IPS DF 6.9 (cell line): ENCODE results near the gene PSORS1C1.
"Not testable (repeated sequence)": the region's sequence is repeated elsewhere in the genome, so short reads cannot be mapped to it uniquely, and the experiment has no call there.

Source experiments
- DNase-seq: peaks from one replicate; pipeline ENCODE4 v3.0.0-alpha.2; 2013; ENCODE audit warnings: low read depth, low spot score
- H3K27ac ChIP-seq: one replicate; pipeline ENCODE4 v1.5.1; 2013; ENCODE audit warnings: low read length, control low read depth
- H3K27me3 ChIP-seq: 2 replicates; pipeline ENCODE4 v1.6.1; 2013; ENCODE audit warnings: mild to moderate bottlenecking, low read length; ENCODE audit not compliant: control insufficient read depth, insufficient read depth
- H3K36me3 ChIP-seq: 2 replicates; pipeline ENCODE4 v1.6.1; 2013; ENCODE audit warnings: low read length; ENCODE audit not compliant: control insufficient read depth, insufficient read depth
- H3K4me1 ChIP-seq: 2 replicates; pipeline ENCODE4 v1.6.1; 2013; ENCODE audit warnings: low read length; ENCODE audit not compliant: control insufficient read depth, insufficient read depth
- H3K4me3 ChIP-seq: 2 replicates; pipeline ENCODE4 v1.5.1; 2013; ENCODE audit warnings: mild to moderate bottlenecking, low read length
- H3K9me3 ChIP-seq: 2 replicates; pipeline ENCODE4 v1.6.1; 2013; ENCODE audit warnings: low read length, inconsistent platforms; ENCODE audit not compliant: control insufficient read depth, insufficient read depth
- WGBS: extraction: QIAGEN DNeasy Blood & Tissue Kit; methylation state at CpG from one replicate; pipeline ENCODE4 v1.1.7; 2013; ENCODE audit warnings: mixed read lengths, missing lambda C conversion rate; ENCODE audit not compliant: insufficient read length, insufficient coverage; 5-methylcytosine and 5-hydroxymethylcytosine counted together

Gene PSORS1C1, protein sequence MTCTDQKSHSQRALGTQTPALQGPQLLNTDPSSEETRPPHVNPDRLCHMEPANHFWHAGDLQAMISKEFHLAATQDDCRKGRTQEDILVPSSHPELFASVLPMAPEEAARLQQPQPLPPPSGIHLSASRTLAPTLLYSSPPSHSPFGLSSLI

DNA sequence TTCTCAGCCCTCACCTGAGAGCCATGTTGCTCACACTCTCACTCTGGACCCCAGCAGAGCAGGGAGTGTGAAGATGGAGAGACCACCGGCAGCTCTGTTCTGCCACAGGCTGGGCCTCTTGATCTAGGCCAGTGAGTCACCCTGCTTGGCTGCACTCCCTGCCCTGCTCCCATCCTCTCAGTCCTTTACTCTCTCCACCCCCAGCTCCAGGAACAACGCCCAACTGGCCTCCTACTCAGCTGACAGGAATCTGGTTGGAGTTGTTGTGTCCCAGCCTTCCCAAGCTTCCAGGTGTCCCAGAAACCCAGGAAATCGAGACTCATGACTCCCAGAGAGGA, at the start of gene PSORS1C1:
Gene PSORS1C1 (plus strand): TSS at position 260 of the 338 bp plus-strand sequence. CDS start 14,833 bp downstream, outside the sequence.
- Histone ChIP-seq H3K36me3 (no peaks in the 10 kb centered on the region), H3K4me1 (peaks cover 9% of the 10 kb centered on the region), H3K27ac (no peak within 1 kb of the TSS), H3K4me3 (no peak within 1 kb of the TSS), H3K27me3 (no peaks in the 10 kb centered on the region), H3K9me3 (no peaks in the 10 kb centered on the region)
- no peak for DNase-seq
- no CpG with 5 or more reads among the region's 3 CpGs for WGBS

DNA sequence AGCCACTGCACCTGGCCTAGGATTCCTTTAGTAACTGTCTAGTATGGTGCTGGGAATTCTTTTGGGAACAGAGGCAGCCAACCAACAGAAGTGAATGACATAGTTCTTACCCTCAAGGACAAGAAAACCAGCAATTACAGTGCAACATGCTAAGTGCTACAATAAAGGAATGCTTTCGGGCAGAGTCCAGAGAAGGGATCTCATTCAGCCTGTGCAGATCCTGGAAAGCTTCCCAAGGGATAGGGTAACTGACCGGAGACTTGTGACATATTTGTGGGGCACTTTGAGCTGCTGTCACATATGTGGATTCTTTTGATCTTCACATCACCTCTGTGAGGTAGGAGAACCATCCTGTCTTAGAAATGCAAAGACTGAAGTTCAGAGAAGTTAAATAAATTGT, 49.0 kb upstream of the PSORS1C1 start:
- DNase-seq = no peak
- no peaks in the 10 kb centered on the region for H3K9me3 ChIP-seq
- no CpG with 5 or more reads among the region's 2 CpGs for WGBS

DNA sequence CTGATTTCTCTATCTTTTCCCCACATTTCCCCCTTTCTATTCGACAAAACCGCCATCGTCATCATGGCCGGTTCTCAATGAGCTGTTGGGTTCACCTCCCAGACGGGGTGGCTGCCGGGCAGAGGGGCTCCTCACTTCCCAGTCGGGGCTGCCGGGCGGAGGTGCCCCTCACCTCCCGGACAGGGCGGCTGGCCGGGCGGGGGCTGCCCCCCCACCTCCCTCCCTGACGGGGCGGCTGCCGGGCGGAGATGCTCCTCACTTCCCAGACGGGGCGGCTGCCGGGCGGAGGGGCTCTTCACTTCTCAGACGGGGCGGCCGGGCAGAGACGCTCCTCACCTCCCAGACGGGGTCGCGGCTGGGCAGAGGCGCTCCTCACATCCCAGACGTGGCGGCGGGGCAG, 47.6 kb upstream of the PSORS1C1 start:
- not testable (repeated sequence) for H3K27me3 ChIP-seq, H3K4me3 ChIP-seq, H3K36me3 ChIP-seq, H3K27ac ChIP-seq, DNase-seq, H3K4me1 ChIP-seq, H3K9me3 ChIP-seq
- WGBS = no CpG with 5 or more reads among the region's 32 CpGs

More for the DNA sequence above, 49.0 kb upstream of the PSORS1C1 start:
- Histone ChIP-seq H3K36me3 (no peaks in the 10 kb centered on the region), H3K4me3 (no peak overlapping the region), H3K27me3 (peaks cover 2% of the 10 kb centered on the region; the same call in 1 of the 2 replicates), H3K4me1 (no peaks in the 10 kb centered on the region), H3K27ac (no peak overlapping the region)

DNA sequence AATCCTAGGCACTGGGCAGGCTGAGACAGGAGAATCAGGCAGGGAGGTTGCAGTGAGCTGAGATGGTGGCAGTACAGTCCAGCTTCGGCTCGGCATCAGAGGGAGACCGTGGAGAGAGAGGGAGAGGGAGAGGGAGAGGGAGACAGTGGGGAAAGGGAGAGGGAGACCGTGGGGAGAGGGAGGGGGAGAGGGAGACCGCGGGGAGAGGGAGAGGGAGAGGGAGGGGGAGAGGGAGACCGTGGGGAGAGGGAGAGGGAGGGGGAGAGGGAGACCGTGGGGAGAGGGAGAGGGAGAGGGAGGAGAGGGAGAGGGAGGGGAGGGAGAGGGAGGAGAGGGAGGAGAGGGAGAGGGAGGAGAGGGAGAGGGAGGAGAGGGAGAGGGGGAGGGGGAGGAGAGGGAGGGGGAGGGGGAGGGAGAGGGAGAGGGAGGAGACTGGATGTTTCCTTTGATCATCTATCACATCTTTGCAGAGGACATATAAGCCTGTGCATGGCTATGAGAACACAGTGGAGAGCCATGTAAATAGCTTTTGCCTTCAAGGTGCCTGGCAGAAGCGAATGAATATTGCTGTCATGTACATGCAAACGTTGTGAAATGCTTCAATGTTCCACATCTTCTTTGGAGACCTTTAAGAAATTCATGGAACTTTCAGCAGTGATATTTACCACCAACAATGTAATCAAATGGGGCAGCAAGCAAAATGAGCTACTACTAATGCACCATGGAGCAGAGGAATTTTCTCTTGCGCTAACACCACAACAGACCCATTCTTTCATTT, 46.5 kb upstream of the PSORS1C1 start:
- H3K4me3 ChIP-seq, DNase-seq, H3K27ac ChIP-seq, H3K4me1 ChIP-seq, H3K9me3 ChIP-seq, H3K36me3 ChIP-seq, H3K27me3 ChIP-seq: not testable (repeated sequence)
- no CpG with 5 or more reads among the region's 11 CpGs for WGBS

DNA sequence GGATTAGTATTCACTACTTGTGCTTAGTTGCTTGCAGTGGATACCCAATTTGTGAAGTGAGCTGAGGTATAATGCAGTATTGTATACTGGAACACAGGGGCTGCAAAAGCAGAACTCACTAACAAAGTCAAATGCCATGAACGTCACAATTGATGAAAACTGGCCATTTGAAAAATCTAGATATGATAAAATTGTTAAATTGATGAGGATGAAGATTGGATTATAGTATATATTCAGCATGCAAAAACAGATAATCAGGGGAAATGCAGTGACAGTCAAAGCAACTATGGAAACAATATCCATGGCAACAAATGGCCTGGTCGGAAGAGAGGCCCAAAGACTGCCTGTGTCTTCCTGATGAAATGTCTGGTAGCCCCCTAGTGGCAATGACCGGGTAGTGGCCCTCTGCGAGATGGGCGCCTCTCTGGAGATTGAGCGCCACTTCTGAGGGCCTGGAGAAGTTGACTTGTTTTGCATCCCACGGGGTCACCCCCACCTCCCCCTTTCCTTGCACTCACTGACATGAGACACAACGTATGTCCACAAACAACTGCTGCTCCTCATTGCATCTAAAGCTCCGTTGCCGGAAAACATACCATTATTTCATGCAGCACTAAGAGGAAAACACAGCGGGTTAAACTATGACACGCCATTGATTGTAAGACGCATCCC, 45.8 kb upstream of the PSORS1C1 start:
- DNase-seq = peak; percentile 52

DNA sequence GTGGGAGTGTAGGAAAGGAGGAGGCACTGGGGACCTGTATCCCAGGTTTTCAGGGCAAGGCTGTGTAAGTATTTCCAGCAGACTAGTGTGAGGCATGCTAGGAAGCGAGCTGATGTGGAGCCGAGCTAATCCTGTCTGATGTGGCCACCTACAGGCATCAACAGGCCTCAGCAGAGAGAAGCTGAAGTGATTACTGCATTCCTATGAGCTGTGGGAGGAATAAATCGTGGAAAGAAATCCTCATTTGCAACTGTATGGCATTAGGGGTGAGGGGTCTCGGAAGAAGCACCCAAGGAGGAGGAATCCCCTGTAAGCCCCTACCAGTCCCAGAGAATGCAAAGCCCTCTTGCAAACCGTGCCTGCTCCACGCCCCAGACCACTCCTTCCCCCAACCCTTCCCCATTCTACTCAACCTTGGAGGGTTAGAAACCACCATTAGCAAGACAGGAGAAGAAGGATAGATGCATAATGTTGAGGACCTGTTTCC, 43.8 kb upstream of the PSORS1C1 start:
- Histone ChIP-seq H3K27ac (no peak overlapping the region), H3K36me3 (no peaks in the 10 kb centered on the region), H3K27me3 (no peaks in the 10 kb centered on the region), H3K4me1 (no peaks in the 10 kb centered on the region; the same call in 1 of the 2 replicates), H3K9me3 (no peaks in the 10 kb centered on the region), H3K4me3 (no peak overlapping the region)
- no CpG with 5 or more reads among the region's 6 CpGs for WGBS
- DNase-seq = peak; percentile 67

More for the DNA sequence above, 45.8 kb upstream of the PSORS1C1 start:
- no peak overlapping the region for H3K27ac ChIP-seq
- H3K4me1 ChIP-seq = no peaks in the 10 kb centered on the region
- H3K9me3 ChIP-seq = no peaks in the 10 kb centered on the region
- WGBS = no CpG with 5 or more reads among the region's 13 CpGs
- H3K4me3 ChIP-seq = no peak overlapping the region
- peaks cover 2% of the 10 kb centered on the region; the same call in 1 of the 2 replicates for H3K27me3 ChIP-seq
- H3K36me3 ChIP-seq = no peaks in the 10 kb centered on the region

DNA sequence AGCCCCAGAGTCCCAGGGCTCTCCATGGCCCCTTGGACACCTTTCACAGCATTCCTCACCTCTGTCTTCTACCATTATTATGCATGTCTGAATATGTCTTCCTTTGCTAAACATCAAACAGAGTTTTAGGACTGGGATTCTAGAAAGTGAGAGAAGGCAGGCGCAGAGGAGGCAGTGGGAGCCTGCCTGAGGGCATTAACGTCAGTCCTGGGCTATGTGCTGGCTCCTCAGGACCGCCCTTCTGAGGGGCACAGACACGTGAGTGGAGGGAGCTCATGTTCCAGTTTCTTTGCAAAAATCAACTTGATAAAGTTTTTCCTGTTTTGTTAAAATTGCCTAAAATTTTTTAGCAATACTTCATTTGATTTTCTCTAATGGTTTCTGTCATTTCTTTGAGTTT, 40.2 kb upstream of the PSORS1C1 start:
- no peaks in the 10 kb centered on the region for H3K9me3 ChIP-seq
- H3K27me3 ChIP-seq = no peaks in the 10 kb centered on the region
- no peak overlapping the region for H3K27ac ChIP-seq
- no CpG with 5 or more reads among the region's 4 CpGs for WGBS
- no peaks in the 10 kb centered on the region for H3K36me3 ChIP-seq
- no peaks in the 10 kb centered on the region; the same call in none of the 2 replicates for H3K4me1 ChIP-seq
- H3K4me3 ChIP-seq = no peak overlapping the region
- no peak for DNase-seq

DNA sequence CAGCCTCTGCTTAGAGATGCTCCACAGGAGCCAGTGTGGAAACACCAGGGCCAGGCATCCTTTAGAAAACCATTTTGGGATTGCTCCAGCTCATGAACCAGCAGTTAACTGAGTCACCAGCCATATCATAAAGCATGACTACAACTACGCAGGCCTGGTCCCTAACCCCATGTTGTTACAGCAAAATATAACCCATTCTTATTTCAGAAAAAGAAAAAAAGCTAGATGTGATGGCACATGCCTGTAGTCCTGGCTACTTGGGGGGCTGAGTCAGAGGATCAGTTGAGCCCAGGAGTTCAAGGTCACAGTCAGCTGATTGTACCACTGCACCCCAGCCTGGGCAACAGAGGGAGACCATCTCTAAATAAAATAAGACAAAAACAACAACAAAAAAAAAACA, 39.1 kb upstream of the PSORS1C1 start:
- WGBS = no CpG with 5 or more reads among the region's 1 CpG
- no peak for DNase-seq
- Histone ChIP-seq H3K36me3 (no peaks in the 10 kb centered on the region), H3K4me3 (no peak overlapping the region), H3K27ac (no peak overlapping the region), H3K27me3 (no peaks in the 10 kb centered on the region), H3K9me3 (no peaks in the 10 kb centered on the region), H3K4me1 (peaks cover 2% of the 10 kb centered on the region)

DNA sequence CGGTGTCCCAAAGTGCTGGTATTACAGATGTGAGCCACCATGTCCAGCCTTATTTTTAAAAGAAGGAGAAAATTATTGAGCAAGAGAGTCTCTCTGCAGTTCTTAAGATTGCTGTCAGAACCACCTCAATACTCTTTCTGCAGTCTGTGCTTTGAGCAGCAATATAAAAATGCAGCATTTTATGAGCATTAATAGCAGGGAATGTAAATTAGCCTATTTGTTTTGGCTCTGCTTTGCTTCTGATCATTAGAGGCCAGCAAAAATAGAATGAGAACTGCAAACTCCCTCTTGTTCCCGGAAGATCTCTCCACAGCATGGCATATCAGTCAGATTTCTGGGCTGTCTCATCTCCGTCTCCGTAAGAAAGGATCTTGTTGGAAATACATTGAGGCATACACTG, 38.0 kb upstream of the PSORS1C1 start:
- peaks cover 2% of the 10 kb centered on the region for H3K4me1 ChIP-seq
- no peak overlapping the region for H3K4me3 ChIP-seq
- no peaks in the 10 kb centered on the region for H3K36me3 ChIP-seq
- WGBS = no CpG with 5 or more reads among the region's 4 CpGs
- no peaks in the 10 kb centered on the region for H3K27me3 ChIP-seq
- H3K27ac ChIP-seq = no peak overlapping the region
- H3K9me3 ChIP-seq = no peaks in the 10 kb centered on the region
- DNase-seq = no peak

DNA sequence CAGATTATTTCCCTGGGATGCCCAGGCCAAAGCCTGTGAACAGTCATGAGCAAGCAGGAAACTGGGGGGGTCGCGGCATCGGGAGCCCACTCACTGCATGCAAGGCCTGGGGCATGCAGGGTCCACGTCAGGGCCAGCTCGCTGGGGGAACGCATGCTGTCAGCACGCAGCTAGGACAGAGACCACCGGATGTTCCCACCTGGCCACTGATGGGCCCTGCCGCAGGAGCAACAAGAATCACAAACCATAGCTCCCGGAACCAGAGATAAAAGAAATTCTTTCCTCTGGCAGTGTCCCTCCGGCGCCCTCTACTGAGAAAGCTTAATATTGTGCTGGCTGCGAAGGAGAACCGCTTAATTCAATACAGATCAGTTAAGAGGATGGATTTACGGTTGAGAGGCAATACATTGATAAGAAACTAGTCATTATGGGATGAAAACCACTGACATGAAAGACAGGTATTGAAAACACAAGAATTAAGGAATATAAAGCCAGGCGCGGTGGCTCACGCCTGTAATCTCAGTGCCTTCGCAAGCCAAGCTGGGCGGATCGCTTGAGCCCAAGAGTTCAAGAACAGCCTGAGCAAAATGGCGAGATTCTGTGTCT, 34.8 kb upstream of the PSORS1C1 start:
- H3K27me3 ChIP-seq = no peaks in the 10 kb centered on the region
- H3K4me1 ChIP-seq = peaks cover 2% of the 10 kb centered on the region
- no peak overlapping the region for H3K27ac ChIP-seq
- no CpG with 5 or more reads among the region's 22 CpGs for WGBS
- no peaks in the 10 kb centered on the region for H3K9me3 ChIP-seq
- no peaks in the 10 kb centered on the region for H3K36me3 ChIP-seq
- H3K4me3 ChIP-seq = no peak overlapping the region
- DNase-seq = peak; percentile 63
